Measurements from ENCODE around the gene STARD9. TPM values are rescaled to one million over a fixed set of nuclear protein-coding genes. Genes with fewer than 3 reads are reported as not detected.
"Not testable (repeated sequence)": the region's sequence is repeated elsewhere in the genome, so short reads cannot be mapped to it uniquely, and the experiment has no call there.

The STARD9 gene
- total RNA-seq, 1 experiment from 2014 or later, result 5.0 TPM

DNA sequence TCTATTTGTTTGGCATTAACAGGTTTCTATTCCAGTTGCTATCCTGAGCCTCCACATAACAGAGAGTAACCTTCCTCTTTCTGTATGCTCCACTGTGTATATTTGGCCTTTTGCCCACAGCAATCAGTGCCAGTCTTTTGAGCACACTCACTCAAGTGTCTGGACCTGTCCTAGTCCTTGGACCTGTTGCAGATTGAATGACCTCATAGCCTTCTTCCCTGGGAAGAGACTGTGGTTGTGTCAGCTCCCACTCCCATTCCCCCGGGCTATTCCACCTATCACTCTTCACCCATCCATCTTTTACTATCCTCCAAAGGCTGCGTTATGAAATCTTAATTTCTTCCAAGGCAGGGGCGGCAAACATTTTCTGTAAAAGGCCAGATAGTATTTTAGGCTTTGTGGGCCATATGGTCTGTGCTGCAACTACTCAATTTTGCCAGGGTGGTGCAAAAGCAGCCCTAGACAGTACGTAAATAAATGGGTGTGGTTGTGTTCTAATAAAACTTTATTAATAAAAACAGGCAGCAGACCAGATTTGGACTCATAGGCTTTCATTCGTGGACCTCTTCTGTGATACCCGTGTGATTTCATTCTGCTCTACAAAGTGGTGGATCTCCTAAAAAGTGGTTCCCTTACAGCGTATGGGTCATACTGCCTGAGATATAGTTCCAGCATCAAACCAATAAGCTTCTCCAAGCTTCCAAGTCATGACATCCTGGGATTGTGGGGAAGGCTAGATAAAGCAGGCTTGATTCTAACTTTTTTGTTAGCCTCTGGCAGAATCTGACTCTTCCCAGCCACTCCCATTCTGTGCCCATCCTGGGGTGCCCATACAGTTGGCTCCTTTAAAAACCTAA is 104.1 kb downstream of the STARD9 start:
- DNase-seq (ENCODE audit: low read depth, low spot score), result no peak
- no TSS peak for BruUV-seq (replicated peaks)
- no peaks in the 10 kb centered on the region for H3K79me2 ChIP-seq (ENCODE audit: insufficient read depth, low read length)
- ChIA-PET CTCF (no interaction called here), POLR2A (no interaction called here), RAD21 (ENCODE audit: low non-redundant PET in 1 of 2, low total read pairs in 2 of 2, uncharacterized antibody in 2 of 2, unreplicated experiment in 2 of 2) (no interaction called here)
- no peak overlapping the region for H3K9ac ChIP-seq (ENCODE audit: low read length)
- H4K20me1 ChIP-seq (ENCODE audit: insufficient read depth), result no peaks in the 10 kb centered on the region
- H3K27me3 ChIP-seq (ENCODE audit: insufficient read depth, low read length), result no peaks in the 10 kb centered on the region
- peaks cover 0 to 4% of the 10 kb centered on the region in 2 experiments; a peak in 1 of 4 replicates for H3K36me3 ChIP-seq (ENCODE audit: control insufficient read depth in 1 of 2, insufficient read depth in 2 of 2, low read length in 2 of 2)
- H3K9me3 ChIP-seq (ENCODE audit: control insufficient read depth in 1 of 2, insufficient read depth in 1 of 2, low read depth in 1 of 2, low read length in 2 of 2), result no peaks in the 10 kb centered on the region
- TF ChIP-seq EZH2phosphoT487 (IDR thresholded peaks at IDR 0.05; ENCODE audit: borderline replicate concordance) (no peak), EZH2 (IDR thresholded peaks at IDR 0.05) (no peak), SIN3A (IDR thresholded peaks at IDR 0.05; ENCODE audit: low read depth) (no peak), POLR2A (IDR thresholded peaks at IDR 0.05; ENCODE audit: borderline replicate concordance, extremely low read depth, insufficient read depth, insufficient read length) (no peak), ELF1 (IDR thresholded peaks at IDR 0.05; ENCODE audit: borderline replicate concordance, low read depth) (no peak), ZBTB33 (IDR thresholded peaks at IDR 0.05; ENCODE audit: extremely low read depth, insufficient replicate concordance, low read length) (no peak), JUND (IDR thresholded peaks at IDR 0.05) (no peak), ZNF274 (IDR thresholded peaks at IDR 0.05; ENCODE audit: low read depth, low read length) (no peak), CTCF (IDR thresholded peaks at IDR 0.05 in 2 of 3, conservative IDR thresholded peaks at IDR 0.05 in 1 of 3; ENCODE audit: borderline replicate concordance in 1 of 3, insufficient read depth in 1 of 3, low read depth in 2 of 3, low read length in 2 of 3) (no peak), POLR2AphosphoS5 (IDR thresholded peaks at IDR 0.05; ENCODE audit: low read depth, low read length) (no peak), SRF (IDR thresholded peaks at IDR 0.05; ENCODE audit: low read depth) (no peak), ATF3 (IDR thresholded peaks at IDR 0.05) (no peak), CEBPB (IDR thresholded peaks at IDR 0.05; ENCODE audit: low read depth) (no peak)
- no peaks in the 10 kb centered on the region for H3K9me2 ChIP-seq (ENCODE audit: insufficient read depth)
- ATAC-seq, result 0 out of 2 replicates have a peak, but pooled peaks have one; percentile 14
- peak overlapping the region; percentile 11; the same call in 1 of the 2 replicates for H3K4me2 ChIP-seq (ENCODE audit: low read length)
- peaks cover 0 to 10% of the 10 kb centered on the region in 2 experiments; a peak in 2 of 4 replicates for H3K4me1 ChIP-seq (ENCODE audit: control insufficient read depth in 1 of 2, insufficient read depth in 2 of 2, low read length in 2 of 2)
- no peak overlapping the region for H2AFZ ChIP-seq (ENCODE audit: low read depth, low read length, poor library complexity, severe bottlenecking)
- no peak overlapping the region for H3K4me3 ChIP-seq (replicated peaks in 1 of 2; ENCODE audit: low read depth in 1 of 2, low read length in 2 of 2)
- intact Hi-C loops (cut with micrococcal nuclease), result no loop called here
- H3K27ac ChIP-seq (ENCODE audit: low read depth, low read length), result no peak overlapping the region

GRCh38 chr15:42680142-42680482 is 104.7 kb downstream of the STARD9 start:
- H2AFZ ChIP-seq (ENCODE audit: low read depth, low read length, poor library complexity, severe bottlenecking); RAD21 ChIA-PET (ENCODE audit: low non-redundant PET in 1 of 2, low total read pairs in 2 of 2, uncharacterized antibody in 2 of 2, unreplicated experiment in 2 of 2); H3K4me3 ChIP-seq (replicated peaks in 1 of 2; ENCODE audit: low read depth in 1 of 2, low read length in 2 of 2); H3K36me3 ChIP-seq (ENCODE audit: control insufficient read depth in 1 of 2, insufficient read depth in 2 of 2, low read length in 2 of 2); intact Hi-C loops (cut with micrococcal nuclease); H3K27ac ChIP-seq (ENCODE audit: low read depth, low read length); H3K79me2 ChIP-seq (ENCODE audit: insufficient read depth, low read length); BruUV-seq (replicated peaks); H4K20me1 ChIP-seq (ENCODE audit: insufficient read depth); CTCF ChIA-PET; POLR2A ChIA-PET; H3K27me3 ChIP-seq (ENCODE audit: insufficient read depth, low read length); H3K9ac ChIP-seq (ENCODE audit: low read length); H3K9me2 ChIP-seq (ENCODE audit: insufficient read depth); H3K9me3 ChIP-seq (ENCODE audit: control insufficient read depth in 1 of 2, insufficient read depth in 1 of 2, low read depth in 1 of 2, low read length in 2 of 2): not testable (repeated sequence)
- Histone ChIP-seq H3K4me1 (ENCODE audit: control insufficient read depth in 1 of 2, insufficient read depth in 2 of 2, low read length in 2 of 2) (peaks cover 0 to 10% of the 10 kb centered on the region in 2 experiments; a peak in 2 of 4 replicates), H3K4me2 (ENCODE audit: low read length) (peak overlapping the region; percentile 11; the same call in 1 of the 2 replicates)
- ATAC-seq (peak; percentile 81), DNase-seq (ENCODE audit: low read depth, low spot score) (peak; percentile 16)
